ENCODE data around the gene DACT3. TPM values are rescaled to one million over a fixed set of nuclear protein-coding genes. Genes with fewer than 3 reads are reported as not detected.
A peak's percentile ranks its signal among the peaks of the same experiment; 100 is the strongest.

Gene DACT3
- total and polyA plus RNA-seq, 8 donors: 6.1 to 29.9 (median 10.4) TPM

GRCh38 chr19:46625731-46626130, 35.3 kb downstream of the DACT3 start:
- 79 to 88% (median 87%) methylated on average over 9 to 12 of the region's 12 CpGs for WGBS, 5 donors
- H3K27ac ChIP-seq: peak overlapping the region; percentile 32 to 87 (median 86)
- H3K27me3 ChIP-seq: no peaks in the 10 kb centered on the region
- intact Hi-C loops (cut with DNase I; ENCODE audit: low total_unique reads): no loop called here
- H3K4me3 ChIP-seq: no peak overlapping the region
- peaks cover 32 to 66% (median 49%) of the 10 kb centered on the region in 4 donors for H3K4me1 ChIP-seq
- no peaks in the 10 kb centered on the region for H3K9me3 ChIP-seq
- no peaks in the 10 kb centered on the region for H3K36me3 ChIP-seq
- TF ChIP-seq POLR2AphosphoS5 (IDR thresholded peaks at IDR 0.05): no peak
- no peak for TF ChIP-seq POLR2A (IDR thresholded peaks at IDR 0.05)
- TF ChIP-seq EP300 (IDR thresholded peaks at IDR 0.05): no peak
- TF ChIP-seq, protein P1, sequence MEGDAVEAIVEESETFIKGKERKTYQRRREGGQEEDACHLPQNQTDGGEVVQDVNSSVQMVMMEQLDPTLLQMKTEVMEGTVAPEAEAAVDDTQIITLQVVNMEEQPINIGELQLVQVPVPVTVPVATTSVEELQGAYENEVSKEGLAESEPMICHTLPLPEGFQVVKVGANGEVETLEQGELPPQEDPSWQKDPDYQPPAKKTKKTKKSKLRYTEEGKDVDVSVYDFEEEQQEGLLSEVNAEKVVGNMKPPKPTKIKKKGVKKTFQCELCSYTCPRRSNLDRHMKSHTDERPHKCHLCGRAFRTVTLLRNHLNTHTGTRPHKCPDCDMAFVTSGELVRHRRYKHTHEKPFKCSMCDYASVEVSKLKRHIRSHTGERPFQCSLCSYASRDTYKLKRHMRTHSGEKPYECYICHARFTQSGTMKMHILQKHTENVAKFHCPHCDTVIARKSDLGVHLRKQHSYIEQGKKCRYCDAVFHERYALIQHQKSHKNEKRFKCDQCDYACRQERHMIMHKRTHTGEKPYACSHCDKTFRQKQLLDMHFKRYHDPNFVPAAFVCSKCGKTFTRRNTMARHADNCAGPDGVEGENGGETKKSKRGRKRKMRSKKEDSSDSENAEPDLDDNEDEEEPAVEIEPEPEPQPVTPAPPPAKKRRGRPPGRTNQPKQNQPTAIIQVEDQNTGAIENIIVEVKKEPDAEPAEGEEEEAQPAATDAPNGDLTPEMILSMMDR (IDR thresholded peaks at IDR 0.05): no peak
- DNase-seq: no peak

GRCh38 chr19:46624958-46625661, 35.9 kb downstream of the DACT3 start, which contains the start of gene PTGIR:
PTGIR (minus strand) TSS chr19:46625089; CDS start chr19:46624225, 864 bp downstream.
- Histone ChIP-seq H3K9me3 (no peaks in the 10 kb centered on the region), H3K27me3 (no peaks in the 10 kb centered on the region), H3K4me1 (peaks cover 38 to 69% (median 51%) of the 10 kb centered on the region in 4 donors), H3K27ac (peak within 1 kb of the TSS; percentile 49 to 87 (median 86)), H3K36me3 (no peaks in the 10 kb centered on the region), H3K4me3 (peak within 1 kb of the TSS; percentile 29 to 40 (median 33))
- 19 to 32% (median 28%) methylated on average over 13 of the region's 13 CpGs for WGBS, 5 donors
- TF ChIP-seq POLR2AphosphoS5 (IDR thresholded peaks at IDR 0.05): peak in 2 of 3 donors; percentile 33 to 49
- TF ChIP-seq, protein P1 (IDR thresholded peaks at IDR 0.05): no peak
- intact Hi-C loops (cut with DNase I; ENCODE audit: low total_unique reads): no loop called here
- peak in 1 of 2 donors; percentile 90 for DNase-seq

DNA sequence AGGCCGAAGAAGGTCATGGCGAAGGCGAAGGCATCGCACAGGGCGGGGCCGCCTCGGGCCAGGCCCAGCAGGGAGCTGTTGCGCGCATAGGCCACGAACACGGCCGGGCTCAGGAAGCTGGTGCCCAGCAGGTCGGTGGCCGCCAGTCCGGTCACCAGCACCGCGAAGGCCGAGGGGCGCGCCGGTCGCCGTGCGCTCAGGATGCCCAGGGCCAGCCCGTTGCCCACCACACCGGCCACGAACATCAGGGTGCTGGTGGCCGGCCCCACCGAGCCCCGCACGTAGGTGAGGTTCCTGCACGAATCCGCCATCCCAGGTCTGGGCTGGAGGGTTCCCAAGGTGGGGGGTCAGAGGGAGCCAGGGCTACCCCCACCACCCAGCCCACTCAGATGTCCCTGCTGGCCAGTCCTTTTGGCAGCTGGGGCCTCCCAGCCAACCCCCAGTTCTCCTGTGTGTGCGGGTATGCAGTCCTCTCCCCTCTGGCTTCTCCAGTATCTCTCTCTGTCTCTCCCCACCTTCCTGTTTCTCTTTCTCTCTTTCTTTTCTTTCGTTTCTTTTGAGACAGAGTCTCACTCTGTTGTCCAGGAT, 37.0 kb downstream of the DACT3 start:
- H3K4me1 ChIP-seq: peaks cover 45 to 70% (median 56%) of the 10 kb centered on the region in 4 donors
- WGBS, 5 donors: 83 to 91% (median 89%) methylated on average over 19 to 35 of the region's 35 CpGs

GRCh38 chr19:46622118-46622446, 38.9 kb downstream of the DACT3 start:
- 39 to 56% (median 53%) methylated on average over 7 of the region's 7 CpGs for WGBS, 5 donors
- DNase-seq: no peak
- Histone ChIP-seq H3K27ac (peak overlapping the region in 4 of 5 donors; percentile 73 to 89 (median 75)), H3K27me3 (no peaks in the 10 kb centered on the region), H3K4me3 (peak overlapping the region; percentile 10 to 29 (median 24)), H3K9me3 (no peaks in the 10 kb centered on the region), H3K36me3 (no peaks in the 10 kb centered on the region), H3K4me1 (peaks cover 55 to 85% (median 70%) of the 10 kb centered on the region in 4 donors)
- TF ChIP-seq POLR2AphosphoS5 (IDR thresholded peaks at IDR 0.05): no peak
- TF ChIP-seq POLR2A (IDR thresholded peaks at IDR 0.05): no peak
- TF ChIP-seq, protein P1 (IDR thresholded peaks at IDR 0.05): no peak
- no peak for TF ChIP-seq EP300 (IDR thresholded peaks at IDR 0.05)
- intact Hi-C loops (cut with DNase I; ENCODE audit: low total_unique reads): no loop called here

More for the DNA sequence above, 37.0 kb downstream of the DACT3 start:
- Histone ChIP-seq H3K27ac (peak overlapping the region in 4 of 5 donors; percentile 84 to 87 (median 86)), H3K27me3 (no peaks in the 10 kb centered on the region), H3K4me3 (peak overlapping the region; percentile 29 to 40 (median 33)), H3K36me3 (no peaks in the 10 kb centered on the region), H3K9me3 (no peaks in the 10 kb centered on the region)
- DNase-seq: no peak
- TF ChIP-seq, protein P1 (IDR thresholded peaks at IDR 0.05): no peak
- TF ChIP-seq POLR2A (IDR thresholded peaks at IDR 0.05) (no peak), EP300 (IDR thresholded peaks at IDR 0.05) (no peak), POLR2AphosphoS5 (IDR thresholded peaks at IDR 0.05) (no peak)
- intact Hi-C loops (cut with DNase I; ENCODE audit: low total_unique reads): no loop called here

Data from stomach (tissue), 9 donors.